CD4-positive, alpha-beta memory T cell (primary cell): ENCODE results near the gene SMAP2. TPM values are rescaled to one million over a fixed set of nuclear protein-coding genes. Genes with fewer than 3 reads are reported as not detected.
A peak's percentile ranks its signal among the peaks of the same experiment; 100 is the strongest.

Experiments used
- CTCF ChIA-PET: fragments of 350-600 bp; sonication (Branson Sonifier 250); formaldehyde crosslinking; loops from one replicate; lab custom pipeline; 2021; ENCODE audit warnings: inconsistent platforms; ENCODE audit not compliant: partially characterized antibody; lab: Charles Lee
- POLR2A ChIA-PET: fragments of 350-600 bp; sonication (Branson Sonifier 250); formaldehyde crosslinking; loops from one replicate; lab custom pipeline; 2021; ENCODE audit not compliant: partially characterized antibody; lab: Charles Lee
- DNase-seq, 5 donors: peaks; one replicate each; pipeline versions ENCODE4 v3.0.0 to v3.0.0-alpha.2; 2020 to 2022; ENCODE audit warnings: mixed read lengths in 1 of 5
- H3K27ac ChIP-seq: one replicate; pipeline ENCODE4 v1.7.0; 2013; ENCODE audit warnings: low read depth, low read length
- H3K27me3 ChIP-seq: 2 replicates; pipeline ENCODE4 v1.7.0; 2013; ENCODE audit warnings: mild to moderate bottlenecking, low read length, moderate library complexity; ENCODE audit not compliant: insufficient read depth
- H3K36me3 ChIP-seq: 2 replicates; pipeline ENCODE4 v1.7.0; 2013; ENCODE audit warnings: mild to moderate bottlenecking, low read length, moderate library complexity; ENCODE audit not compliant: insufficient read depth
- H3K4me1 ChIP-seq: 2 replicates; pipeline ENCODE4 v1.7.0; 2013; ENCODE audit warnings: mild to moderate bottlenecking, low read length, moderate library complexity; ENCODE audit not compliant: insufficient read depth
- H3K4me3 ChIP-seq, 2 donors: one replicate each; pipeline ENCODE4 v1.7.0; 2013; ENCODE audit warnings: low read length in 2 of 2, mild to moderate bottlenecking in 1 of 2
- H3K9me3 ChIP-seq, 2 donors: one replicate each; pipeline ENCODE4 v1.7.0; 2013; ENCODE audit warnings: low read length in 2 of 2, control low read depth in 1 of 2; ENCODE audit not compliant: control insufficient read depth in 1 of 2
- H3K27ac Mint-ChIP-seq, 7 donors: one replicate each; pipeline ENCODE4 v1.8.0; 2020 to 2021; ENCODE audit warnings: mixed read lengths in 7 of 7, mild to moderate bottlenecking in 6 of 7, inconsistent platforms in 3 of 7, moderate library complexity in 3 of 7
- H3K27me3 Mint-ChIP-seq, 2 donors: one replicate each; pipeline ENCODE4 v1.8.0; 2020 to 2021; ENCODE audit warnings: mixed read lengths in 2 of 2
- H3K36me3 Mint-ChIP-seq, 2 donors: one replicate each; pipeline ENCODE4 v1.8.0; 2020 to 2021; ENCODE audit warnings: mixed read lengths in 2 of 2, inconsistent platforms in 1 of 2, mild to moderate bottlenecking in 1 of 2
- H3K4me1 Mint-ChIP-seq, 4 donors: one replicate each; pipeline ENCODE4 v1.8.0; 2020 to 2021; ENCODE audit warnings: mixed read lengths in 4 of 4, mild to moderate bottlenecking in 1 of 4
- H3K4me3 Mint-ChIP-seq, 8 donors: one replicate each; pipeline ENCODE4 v1.8.0; 2020 to 2021; ENCODE audit warnings: mixed read lengths in 8 of 8, mild to moderate bottlenecking in 7 of 8, moderate library complexity in 6 of 8, inconsistent platforms in 3 of 8
- H3K9me3 Mint-ChIP-seq, 8 donors: one replicate each; pipeline ENCODE4 v1.8.0; 2020 to 2021; ENCODE audit warnings: mixed read lengths in 8 of 8, mild to moderate bottlenecking in 5 of 8, inconsistent platforms in 3 of 8, moderate library complexity in 1 of 8
- intact Hi-C: fragments of 100-400 bp; cut with micrococcal nuclease; formaldehyde crosslinking; loops from one replicate; pipeline ENCODE4 v1.15.1; 2023
- polyA plus RNA-seq, 2 donors: library from polyadenylated mRNA; unstranded; fragments of 300-500 nt; fragmentation: Illumina TruSeq; gene quantifications; one replicate each; pipeline ENCODE4 v1.2.3, GENCODE V29; 2021
- total RNA-seq, 2 experiments: library from RNA; stranded (reverse); gene quantifications; one replicate each; pipeline ENCODE4 v1.2.3, GENCODE V29; 2021

SMAP2 gene
- total and polyA plus RNA-seq, 4 experiments from 2014 or later: 123 to 358 (median 191) TPM

- no peaks in the 10 kb centered on the region for H3K36me3 ChIP-seq
- Mint-ChIP-seq H3K4me3 (peak overlapping the region; percentile 86 to 96 (median 93)), H3K9me3 (peaks cover 2 to 55% (median 44%) of the 10 kb centered on the region in 8 donors), H3K27me3 (no peaks in the 10 kb centered on the region), H3K4me1 (peaks cover 18 to 25% (median 21%) of the 10 kb centered on the region in 4 donors), H3K36me3 (peaks cover 41 to 49% of the 10 kb centered on the region in 2 donors), H3K27ac (peak overlapping the region; percentile 76 to 95 (median 89))
- no peaks in the 10 kb centered on the region for H3K27me3 ChIP-seq
- ChIA-PET CTCF (interaction anchor here (0.6 to 2.4 kb wide), 4 partner anchors 11 to 307 kb away, joined by 3 to 7 read pairs (median 4); no protein-coding TSS in a partner anchor), POLR2A (interaction anchor here (0.7 to 2.4 kb wide), 3 partner anchors 58 to 411 kb away, joined by 3 to 16 read pairs (median 4); partner anchors contain the start of genes CAP1, EXO5 and ZNF684)
- H3K4me1 ChIP-seq: peaks cover 18% of the 10 kb centered on the region
- H3K9me3 ChIP-seq: peaks cover 0 to 13% of the 10 kb centered on the region in 2 donors
- peak overlapping the region; percentile 28 for H3K27ac ChIP-seq
- H3K4me3 ChIP-seq: peak overlapping the region; percentile 69 to 75
- intact Hi-C loops: loop anchor here (2.0 to 5.0 kb wide), 2 partner anchors 64 to 80 kb away; partner anchors contain the start of gene ZNF684
- DNase-seq: no peak
These were observed 77.7 kb downstream of the SMAP2 start for GRCh38 chr1:40451238-40451585.

DNA sequence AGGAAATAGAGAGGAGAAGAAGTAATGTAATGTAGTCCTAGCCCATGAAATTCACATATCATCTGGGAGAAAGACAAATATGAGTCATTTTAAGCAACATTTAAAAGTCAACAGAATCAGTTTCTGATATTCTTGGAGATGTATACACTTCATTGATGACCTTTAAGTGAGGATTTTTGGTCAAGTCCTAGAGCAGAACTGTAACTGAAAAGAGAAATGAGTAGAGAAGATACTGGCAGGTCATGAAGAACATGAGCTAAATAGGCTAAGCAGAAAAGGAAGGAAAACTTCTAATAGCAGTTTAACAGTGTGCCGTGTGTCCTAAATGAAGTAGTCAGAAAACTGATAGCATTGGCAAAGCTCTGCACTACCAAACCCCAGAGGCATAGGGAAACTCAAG is 81.3 kb downstream of the SMAP2 start:
- Histone ChIP-seq H3K36me3 (peaks cover 3% of the 10 kb centered on the region), H3K4me1 (peaks cover 11% of the 10 kb centered on the region), H3K4me3 (no peak overlapping the region), H3K27me3 (no peaks in the 10 kb centered on the region), H3K27ac (no peak overlapping the region), H3K9me3 (peaks cover 0 to 42% of the 10 kb centered on the region in 2 donors)
- DNase-seq: no peak
- ChIA-PET POLR2A (no interaction called here), CTCF (interaction anchor here (1.3 kb wide), 1 partner anchor 16 kb away, joined by 5 read pairs; no protein-coding TSS in a partner anchor)
- no peaks in the 10 kb centered on the region for H3K27me3 Mint-ChIP-seq
- H3K4me1 Mint-ChIP-seq: peaks cover 13 to 16% (median 15%) of the 10 kb centered on the region in 4 donors
- no peak overlapping the region for H3K27ac Mint-ChIP-seq
- H3K9me3 Mint-ChIP-seq: peaks cover 2 to 88% (median 79%) of the 10 kb centered on the region in 8 donors
- H3K4me3 Mint-ChIP-seq: no peak overlapping the region
- intact Hi-C loops: loop anchor here (5.0 kb wide), 1 partner anchor 68 kb away; no protein-coding TSS in a partner anchor
- peaks cover 77 to 79% of the 10 kb centered on the region in 2 donors for H3K36me3 Mint-ChIP-seq

GRCh38 chr1:40462956-40463590 is 89.5 kb downstream of the SMAP2 start:
- ChIA-PET CTCF (no interaction called here), POLR2A (interaction anchor here (0.8 kb wide), 1 partner anchor 68 kb away, joined by 3 read pairs; the partner anchor contains the start of gene ZNF684)
- Histone ChIP-seq H3K27me3 (no peaks in the 10 kb centered on the region), H3K4me1 (no peaks in the 10 kb centered on the region), H3K4me3 (no peak overlapping the region), H3K27ac (no peak overlapping the region), H3K36me3 (peaks cover 3% of the 10 kb centered on the region), H3K9me3 (peaks cover 6 to 74% of the 10 kb centered on the region in 2 donors)
- H3K9me3 Mint-ChIP-seq: peaks cover 0 to 98% (median 87%) of the 10 kb centered on the region in 8 donors
- no peak for DNase-seq
- intact Hi-C loops: no loop called here
- H3K27me3 Mint-ChIP-seq: no peaks in the 10 kb centered on the region
- H3K4me1 Mint-ChIP-seq: no peaks in the 10 kb centered on the region
- no peak overlapping the region for H3K27ac Mint-ChIP-seq
- H3K36me3 Mint-ChIP-seq: peaks cover 56 to 64% of the 10 kb centered on the region in 2 donors
- no peak overlapping the region for H3K4me3 Mint-ChIP-seq

DNA sequence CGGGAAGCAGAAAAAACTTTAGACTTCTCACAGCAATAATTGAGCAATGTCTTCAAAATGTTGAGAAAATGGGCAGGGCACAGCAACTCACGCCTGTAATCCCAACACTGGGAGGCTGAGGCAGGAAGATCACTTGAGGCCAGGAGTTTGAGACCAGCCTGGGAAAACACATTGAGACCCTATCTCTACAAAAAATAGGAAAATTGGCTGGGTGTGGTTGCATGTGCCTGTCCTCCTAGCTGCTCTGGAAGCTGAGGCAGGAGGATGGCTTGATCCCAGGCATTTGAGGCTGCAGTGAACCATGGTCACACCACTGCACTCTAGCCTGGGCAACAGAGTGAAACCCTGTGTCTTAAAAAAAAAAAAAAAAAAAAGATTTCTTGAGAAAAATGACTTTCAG is 95.8 kb downstream of the SMAP2 start:
- no peaks in the 10 kb centered on the region for H3K27me3 Mint-ChIP-seq
- Histone ChIP-seq H3K4me1 (no peaks in the 10 kb centered on the region), H3K36me3 (no peaks in the 10 kb centered on the region), H3K9me3 (peaks cover 6 to 57% of the 10 kb centered on the region in 2 donors), H3K27me3 (no peaks in the 10 kb centered on the region), H3K27ac (no peak overlapping the region), H3K4me3 (no peak overlapping the region)
- intact Hi-C loops: no loop called here
- DNase-seq: no peak
- CTCF ChIA-PET: no interaction called here
- no peaks in the 10 kb centered on the region for H3K4me1 Mint-ChIP-seq
- no peak overlapping the region for H3K4me3 Mint-ChIP-seq
- POLR2A ChIA-PET: no interaction called here
- H3K9me3 Mint-ChIP-seq: peaks cover 6 to 99% (median 92%) of the 10 kb centered on the region in 8 donors
- H3K27ac Mint-ChIP-seq: no peak overlapping the region
- H3K36me3 Mint-ChIP-seq: peaks cover 30 to 46% of the 10 kb centered on the region in 2 donors

Other genes starting within 250 kb of the SMAP2 start
- gene RLF, start 212.3 kb upstream of the SMAP2 start, total RNA-seq: 10 to 100 TPM; 23.0 to 23.4 TPM
- 1 to 10 TPM; 7.6 to 9.9 TPM for gene RLF, start 212.3 kb upstream of the SMAP2 start, polyA plus RNA-seq
- under 1 TPM in 1 of 2 experiments, not detected in 1; 0.47 TPM for gene TMCO2, start 125.8 kb upstream of the SMAP2 start, total RNA-seq
- gene TMCO2, start 125.8 kb upstream of the SMAP2 start, polyA plus RNA-seq: not detected
- gene ZMPSTE24, start 115.5 kb upstream of the SMAP2 start, total RNA-seq: 10 to 100 TPM; 19.7 to 21.0 TPM
- 10 to 100 TPM; 27.1 to 44.1 TPM for gene ZMPSTE24, start 115.5 kb upstream of the SMAP2 start, polyA plus RNA-seq
- gene COL9A2, start 56.4 kb upstream of the SMAP2 start, total RNA-seq: 1 to 10 TPM; 2.1 to 2.8 TPM
- under 1 TPM in 1 of 2 donors, not detected in 1; 0.41 TPM for gene COL9A2, start 56.4 kb upstream of the SMAP2 start, polyA plus RNA-seq
- 1 to 10 TPM; 7.5 to 7.9 TPM for gene ZFP69B, start 76.7 kb downstream of the SMAP2 start, total RNA-seq
- gene ZFP69B, start 76.7 kb downstream of the SMAP2 start, polyA plus RNA-seq: 1 to 10 TPM; 2.1 to 2.4 TPM
- 1 to 10 TPM; 3.3 to 4.3 TPM for gene ZFP69, start 103.6 kb downstream of the SMAP2 start, total RNA-seq
- 1 to 10 TPM; 3.8 to 6.1 TPM for gene ZFP69, start 103.6 kb downstream of the SMAP2 start, polyA plus RNA-seq
- gene EXO5, start 135.0 kb downstream of the SMAP2 start, total RNA-seq: 10 to 100 TPM; 10.1 to 10.7 TPM
- 1 to 10 TPM; 4.0 to 6.8 TPM for gene EXO5, start 135.0 kb downstream of the SMAP2 start, polyA plus RNA-seq
- gene ZNF684, start 157.9 kb downstream of the SMAP2 start, total RNA-seq: 1 to 10 TPM; 4.4 to 5.5 TPM
- gene ZNF684, start 157.9 kb downstream of the SMAP2 start, polyA plus RNA-seq: 1 to 10 TPM; 2.0 to 3.8 TPM